ENCODE data around the gene TFF1. TPM values are rescaled to one million over a fixed set of nuclear protein-coding genes. Genes with fewer than 3 reads are reported as not detected.
"Not testable (repeated sequence)": the region's sequence is repeated elsewhere in the genome, so short reads cannot be mapped to it uniquely, and the experiment has no call there.

The TFF1 gene
- polyA plus RNA-seq, 2 donors: 0.42 to 9.7 TPM

DNA sequence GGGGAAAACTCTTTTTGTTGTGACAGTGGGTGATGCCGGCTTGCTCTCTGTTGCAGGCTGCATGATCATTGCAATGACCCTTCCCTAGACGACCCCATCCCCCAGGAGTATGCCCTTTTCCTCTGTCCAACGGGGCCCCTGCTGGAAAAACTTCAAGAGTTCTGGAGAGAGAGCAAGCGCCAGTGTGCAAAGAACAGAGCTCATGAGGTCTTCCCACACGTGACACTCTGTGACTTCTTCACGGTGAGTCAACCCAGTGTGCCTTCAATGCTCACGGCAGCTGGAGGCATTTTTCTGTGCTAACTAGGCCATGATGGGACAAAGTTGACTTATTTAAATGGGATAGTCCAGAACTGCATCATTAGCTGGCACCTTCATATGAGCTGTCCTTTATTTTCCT is 43.0 kb upstream of the TFF1 start:
- no peaks in the 10 kb centered on the region for H3K36me3 ChIP-seq (ENCODE audit: control insufficient read depth in 2 of 2, insufficient read depth in 2 of 2, low read length in 1 of 2)
- WGBS, 2 donors: 79 to 83% methylated on average over 7 of the region's 7 CpGs
- no peaks in the 10 kb centered on the region for H3K9me3 ChIP-seq (ENCODE audit: control insufficient read depth in 2 of 2, insufficient read depth in 1 of 2, low read depth in 1 of 2, low read length in 1 of 2)

GRCh38 chr21:42408718-42409117 is 42.4 kb upstream of the TFF1 start:
- not testable (repeated sequence) for H3K9me3 ChIP-seq (ENCODE audit: control insufficient read depth in 2 of 2, insufficient read depth in 1 of 2, low read depth in 1 of 2, low read length in 1 of 2); H3K4me1 ChIP-seq (ENCODE audit: control insufficient read depth in 2 of 2, insufficient read depth in 2 of 2, low read length in 1 of 2); H3K36me3 ChIP-seq (ENCODE audit: control insufficient read depth in 2 of 2, insufficient read depth in 2 of 2, low read length in 1 of 2); H3K27me3 ChIP-seq (ENCODE audit: control insufficient read depth in 1 of 2, insufficient read depth in 2 of 2, low read length in 2 of 2); H3K4me3 ChIP-seq (ENCODE audit: low read depth in 1 of 2, low read length in 2 of 2); H3K27ac ChIP-seq (ENCODE audit: low read depth in 2 of 2, low read length in 1 of 2)
- 76 to 80% methylated on average over 5 of the region's 5 CpGs for WGBS, 2 donors

More for the DNA sequence above, 43.0 kb upstream of the TFF1 start:
- H3K27me3 ChIP-seq (ENCODE audit: control insufficient read depth in 1 of 2, insufficient read depth in 2 of 2, low read length in 2 of 2): no peaks in the 10 kb centered on the region
- no peak overlapping the region for H3K4me3 ChIP-seq (ENCODE audit: low read depth in 1 of 2, low read length in 2 of 2)
- H3K4me1 ChIP-seq (ENCODE audit: control insufficient read depth in 2 of 2, insufficient read depth in 2 of 2, low read length in 1 of 2): peaks cover 0 to 2% of the 10 kb centered on the region in 2 donors
- no peak overlapping the region for H3K27ac ChIP-seq (ENCODE audit: low read depth in 2 of 2, low read length in 1 of 2)

- Histone ChIP-seq H3K27ac (ENCODE audit: low read depth in 2 of 2, low read length in 1 of 2) (no peak overlapping the region), H3K9me3 (ENCODE audit: control insufficient read depth in 2 of 2, insufficient read depth in 1 of 2, low read depth in 1 of 2, low read length in 1 of 2) (no peaks in the 10 kb centered on the region), H3K36me3 (ENCODE audit: control insufficient read depth in 2 of 2, insufficient read depth in 2 of 2, low read length in 1 of 2) (no peaks in the 10 kb centered on the region), H3K4me3 (ENCODE audit: low read depth in 1 of 2, low read length in 2 of 2) (no peak overlapping the region), H3K4me1 (ENCODE audit: control insufficient read depth in 2 of 2, insufficient read depth in 2 of 2, low read length in 1 of 2) (peaks cover 0 to 2% of the 10 kb centered on the region in 2 donors), H3K27me3 (ENCODE audit: control insufficient read depth in 1 of 2, insufficient read depth in 2 of 2, low read length in 2 of 2) (no peaks in the 10 kb centered on the region)
- 72 to 80% methylated on average over 5 of the region's 5 CpGs for WGBS, 2 donors
Observed at GRCh38 chr21:42407476-42407875, 41.1 kb upstream of the TFF1 start.

DNA sequence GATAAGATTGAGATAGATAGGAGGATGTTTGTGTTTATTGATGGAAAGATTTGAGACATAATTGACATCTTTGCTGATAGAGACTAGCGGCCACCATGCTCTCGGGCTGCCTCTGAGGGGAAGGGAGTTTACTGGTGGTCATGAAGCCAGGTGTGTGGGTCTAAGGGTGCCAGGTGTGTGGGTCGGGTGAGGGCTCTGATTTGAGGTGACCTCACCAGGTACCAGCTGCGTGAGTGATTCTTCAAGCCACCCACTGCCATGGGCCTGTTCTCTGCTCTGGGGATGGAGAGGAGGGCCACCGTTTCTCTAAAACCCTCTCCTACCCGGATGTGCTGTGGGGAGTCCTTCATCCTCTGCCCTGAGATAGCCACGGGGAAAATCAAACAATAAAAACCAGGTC is 40.5 kb upstream of the TFF1 start:
- 78 to 79% methylated on average over 7 of the region's 7 CpGs for WGBS, 2 donors
- Histone ChIP-seq H3K9me3 (ENCODE audit: control insufficient read depth in 2 of 2, insufficient read depth in 1 of 2, low read depth in 1 of 2, low read length in 1 of 2) (no peaks in the 10 kb centered on the region), H3K27me3 (ENCODE audit: control insufficient read depth in 1 of 2, insufficient read depth in 2 of 2, low read length in 2 of 2) (no peaks in the 10 kb centered on the region), H3K36me3 (ENCODE audit: control insufficient read depth in 2 of 2, insufficient read depth in 2 of 2, low read length in 1 of 2) (no peaks in the 10 kb centered on the region), H3K4me1 (ENCODE audit: control insufficient read depth in 2 of 2, insufficient read depth in 2 of 2, low read length in 1 of 2) (peaks cover 0 to 2% of the 10 kb centered on the region in 2 donors), H3K4me3 (ENCODE audit: low read depth in 1 of 2, low read length in 2 of 2) (no peak overlapping the region), H3K27ac (ENCODE audit: low read depth in 2 of 2, low read length in 1 of 2) (no peak overlapping the region)

- Histone ChIP-seq H3K27me3 (ENCODE audit: control insufficient read depth in 1 of 2, insufficient read depth in 2 of 2, low read length in 2 of 2) (no peaks in the 10 kb centered on the region), H3K27ac (ENCODE audit: low read depth in 2 of 2, low read length in 1 of 2) (peak overlapping the region; percentile 27 to 50), H3K36me3 (ENCODE audit: control insufficient read depth in 2 of 2, insufficient read depth in 2 of 2, low read length in 1 of 2) (no peaks in the 10 kb centered on the region), H3K4me1 (ENCODE audit: control insufficient read depth in 2 of 2, insufficient read depth in 2 of 2, low read length in 1 of 2) (peaks cover 0 to 2% of the 10 kb centered on the region in 2 donors), H3K9me3 (ENCODE audit: control insufficient read depth in 2 of 2, insufficient read depth in 1 of 2, low read depth in 1 of 2, low read length in 1 of 2) (no peaks in the 10 kb centered on the region), H3K4me3 (ENCODE audit: low read depth in 1 of 2, low read length in 2 of 2) (peak overlapping the region in 1 of 2 donors; percentile 16)
- 70 to 75% methylated on average over 10 of the region's 10 CpGs for WGBS, 2 donors
Observed at GRCh38 chr21:42406201-42406621, 39.9 kb upstream of the TFF1 start.

DNA sequence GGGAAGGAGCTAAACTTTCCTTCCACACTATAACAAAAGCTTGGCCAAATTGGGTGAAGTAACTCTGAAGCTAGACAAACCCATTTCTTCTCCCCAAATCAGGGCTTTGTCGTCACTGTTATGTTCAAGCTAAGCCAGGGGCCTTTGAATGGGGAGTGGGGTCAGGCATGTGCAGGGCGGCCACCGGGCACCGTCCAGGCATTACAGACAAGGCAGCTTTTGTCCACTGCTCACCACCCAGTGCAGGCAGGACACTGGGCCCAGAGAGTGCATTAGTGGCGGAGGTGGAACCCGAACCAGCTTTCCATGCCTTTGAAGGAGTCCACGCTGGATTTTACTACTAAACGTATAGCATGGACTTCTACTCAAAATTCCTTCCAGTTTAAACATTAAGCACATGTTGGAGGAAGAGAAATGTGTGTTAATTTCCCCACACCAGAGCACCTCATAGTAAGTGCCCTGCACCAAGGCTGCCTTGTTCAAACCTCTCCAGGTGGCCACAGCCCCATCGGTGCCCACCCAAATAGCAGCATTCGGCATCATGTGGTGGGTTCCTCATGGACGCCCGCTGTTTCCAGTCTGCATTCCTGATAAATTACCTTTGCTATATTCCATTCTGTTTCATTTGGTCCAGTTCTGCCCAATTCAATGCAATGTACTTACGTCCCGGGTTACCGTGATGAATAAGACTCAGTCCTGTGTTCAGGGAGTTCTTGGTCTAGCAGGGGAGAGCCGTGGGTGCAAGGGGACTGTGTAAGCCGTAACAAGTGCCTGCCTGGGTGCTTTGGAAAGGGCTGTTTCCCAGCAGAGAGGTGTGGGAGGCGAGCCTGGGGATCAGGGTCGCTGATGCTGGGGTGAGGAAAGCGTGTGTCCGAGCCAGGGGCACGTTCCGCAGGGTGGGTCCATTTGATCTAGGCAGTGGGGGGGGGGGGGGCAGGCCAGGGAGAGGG is 39.0 kb upstream of the TFF1 start:
- H3K4me3 ChIP-seq (ENCODE audit: low read depth in 1 of 2, low read length in 2 of 2): peak overlapping the region in 1 of 2 donors; percentile 16
- H3K4me1 ChIP-seq (ENCODE audit: control insufficient read depth in 2 of 2, insufficient read depth in 2 of 2, low read length in 1 of 2): peaks cover 0 to 2% of the 10 kb centered on the region in 2 donors
- no peaks in the 10 kb centered on the region for H3K36me3 ChIP-seq (ENCODE audit: control insufficient read depth in 2 of 2, insufficient read depth in 2 of 2, low read length in 1 of 2)
- no peaks in the 10 kb centered on the region for H3K27me3 ChIP-seq (ENCODE audit: control insufficient read depth in 1 of 2, insufficient read depth in 2 of 2, low read length in 2 of 2)
- peak overlapping the region in 1 of 2 donors; percentile 50 for H3K27ac ChIP-seq (ENCODE audit: low read depth in 2 of 2, low read length in 1 of 2)
- WGBS, 2 donors: 83 to 84% methylated on average over 23 of the region's 23 CpGs
- no peaks in the 10 kb centered on the region for H3K9me3 ChIP-seq (ENCODE audit: control insufficient read depth in 2 of 2, insufficient read depth in 1 of 2, low read depth in 1 of 2, low read length in 1 of 2)

DNA sequence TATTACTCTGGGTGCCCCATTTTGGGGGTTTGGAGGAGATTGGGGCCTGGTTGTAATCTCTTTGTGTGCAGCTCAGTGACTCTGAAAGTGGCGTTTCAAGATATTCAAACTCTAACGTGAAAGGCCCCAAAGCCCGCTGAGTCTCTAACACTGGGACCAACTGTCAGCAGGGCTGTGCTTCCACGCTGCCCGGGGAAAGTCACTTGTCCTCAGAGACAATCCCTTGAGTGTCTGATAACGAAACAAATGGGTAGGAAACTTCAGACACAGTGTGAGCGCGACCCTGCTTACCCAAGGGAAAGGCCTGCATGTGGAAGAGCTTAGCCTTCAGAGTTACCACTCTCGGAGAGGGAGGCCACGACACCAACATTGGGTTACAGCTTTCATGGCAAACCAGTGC is 38.2 kb upstream of the TFF1 start:
- Histone ChIP-seq H3K4me1 (ENCODE audit: control insufficient read depth in 2 of 2, insufficient read depth in 2 of 2, low read length in 1 of 2) (peaks cover 0 to 2% of the 10 kb centered on the region in 2 donors), H3K27ac (ENCODE audit: low read depth in 2 of 2, low read length in 1 of 2) (peak overlapping the region in 1 of 2 donors; percentile 28), H3K9me3 (ENCODE audit: control insufficient read depth in 2 of 2, insufficient read depth in 1 of 2, low read depth in 1 of 2, low read length in 1 of 2) (no peaks in the 10 kb centered on the region), H3K4me3 (ENCODE audit: low read depth in 1 of 2, low read length in 2 of 2) (no peak overlapping the region), H3K36me3 (ENCODE audit: control insufficient read depth in 2 of 2, insufficient read depth in 2 of 2, low read length in 1 of 2) (no peaks in the 10 kb centered on the region), H3K27me3 (ENCODE audit: control insufficient read depth in 1 of 2, insufficient read depth in 2 of 2, low read length in 2 of 2) (no peaks in the 10 kb centered on the region)
- WGBS, 2 donors: 80 to 81% methylated on average over 10 of the region's 10 CpGs

DNA sequence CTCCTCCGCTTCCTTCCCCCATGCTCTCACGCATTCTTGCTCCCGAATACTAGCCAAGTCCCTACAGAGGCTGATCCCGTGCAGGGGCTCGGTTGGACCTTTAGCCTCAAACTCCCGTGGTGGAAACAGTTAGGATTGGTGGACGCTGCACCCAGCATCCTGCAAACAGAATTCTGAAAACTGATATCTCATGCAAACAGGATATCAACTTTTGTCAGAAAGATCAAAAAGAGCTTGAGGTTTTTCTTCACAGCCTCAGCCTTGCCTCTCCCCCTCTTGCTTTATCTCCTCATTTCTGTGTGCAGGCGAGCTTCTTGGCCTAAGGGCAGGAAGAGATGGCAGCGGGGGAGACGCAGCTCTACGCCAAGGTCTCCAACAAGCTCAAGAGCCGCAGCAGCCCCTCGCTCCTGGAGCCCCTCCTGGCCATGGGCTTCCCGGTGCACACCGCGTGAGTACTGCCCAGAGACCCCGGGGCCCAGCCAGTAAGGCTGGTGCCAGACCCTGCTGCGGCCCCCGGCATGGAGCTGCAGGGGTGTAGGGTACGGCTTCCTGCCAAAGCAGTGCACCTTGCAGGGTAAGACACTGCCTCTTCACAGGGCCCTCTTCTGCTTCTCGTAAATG is 37.4 kb upstream of the TFF1 start, which contains the start of gene UBASH3A:
Gene UBASH3A, plus strand, starts transcription at position 292 of the 621 bp plus-strand sequence. Its CDS starts 44 bp downstream, at position 336.
- Histone ChIP-seq H3K4me3 (ENCODE audit: low read depth in 1 of 2, low read length in 2 of 2) (peak within 1 kb of the TSS in 1 of 2 donors; percentile 18), H3K9me3 (ENCODE audit: control insufficient read depth in 2 of 2, insufficient read depth in 1 of 2, low read depth in 1 of 2, low read length in 1 of 2) (no peaks in the 10 kb centered on the region), H3K27ac (ENCODE audit: low read depth in 2 of 2, low read length in 1 of 2) (peak within 1 kb of the TSS in 1 of 2 donors; percentile 28), H3K27me3 (ENCODE audit: control insufficient read depth in 1 of 2, insufficient read depth in 2 of 2, low read length in 2 of 2) (no peaks in the 10 kb centered on the region), H3K36me3 (ENCODE audit: control insufficient read depth in 2 of 2, insufficient read depth in 2 of 2, low read length in 1 of 2) (no peaks in the 10 kb centered on the region), H3K4me1 (ENCODE audit: control insufficient read depth in 2 of 2, insufficient read depth in 2 of 2, low read length in 1 of 2) (peaks cover 0 to 2% of the 10 kb centered on the region in 2 donors)
- 65 to 78% methylated on average over 21 of the region's 21 CpGs for WGBS, 2 donors

DNA sequence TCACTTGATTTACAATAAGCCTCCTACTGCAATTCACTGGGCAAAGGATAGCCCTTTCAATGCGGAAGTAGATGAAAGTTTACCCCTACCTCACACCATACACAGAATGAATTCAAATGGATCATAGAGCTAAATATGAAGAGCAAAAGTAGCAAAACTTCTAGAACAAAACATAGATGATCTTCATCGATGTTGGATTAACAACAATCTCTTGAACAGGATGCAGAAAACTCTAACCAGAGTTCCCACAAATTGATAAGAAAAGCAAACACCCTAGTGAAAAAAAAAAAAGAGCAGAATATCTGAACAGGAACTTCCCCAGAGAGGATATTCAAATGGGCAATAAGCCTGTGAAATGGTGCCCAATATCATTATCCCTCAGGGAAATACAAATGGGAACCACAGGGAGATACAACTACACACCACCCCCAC is 35.5 kb upstream of the TFF1 start:
- no peaks in the 10 kb centered on the region for H3K36me3 ChIP-seq (ENCODE audit: control insufficient read depth in 2 of 2, insufficient read depth in 2 of 2, low read length in 1 of 2)
- WGBS, 2 donors: 79 to 85% methylated on average over 2 of the region's 2 CpGs
- H3K27me3 ChIP-seq (ENCODE audit: control insufficient read depth in 1 of 2, insufficient read depth in 2 of 2, low read length in 2 of 2): no peaks in the 10 kb centered on the region
- H3K9me3 ChIP-seq (ENCODE audit: control insufficient read depth in 2 of 2, insufficient read depth in 1 of 2, low read depth in 1 of 2, low read length in 1 of 2): no peaks in the 10 kb centered on the region
- no peaks in the 10 kb centered on the region for H3K4me1 ChIP-seq (ENCODE audit: control insufficient read depth in 2 of 2, insufficient read depth in 2 of 2, low read length in 1 of 2)
- H3K4me3 ChIP-seq (ENCODE audit: low read depth in 1 of 2, low read length in 2 of 2): no peak overlapping the region
- no peak overlapping the region for H3K27ac ChIP-seq (ENCODE audit: low read depth in 2 of 2, low read length in 1 of 2)

All from esophagus (tissue), 2 donors.